Activated naive CD4-positive, alpha-beta T cell (primary cell): ENCODE data around the gene PER1.
"Not testable (repeated sequence)": the region's sequence is repeated elsewhere in the genome, so short reads cannot be mapped to it uniquely, and the experiment has no call there.

Source experiments
- DNase-seq, 4 experiments: peaks; one replicate each; lab custom pipeline; 2025; lab: John Stamatoyannopoulos, UW

The PER1 gene

DNA sequence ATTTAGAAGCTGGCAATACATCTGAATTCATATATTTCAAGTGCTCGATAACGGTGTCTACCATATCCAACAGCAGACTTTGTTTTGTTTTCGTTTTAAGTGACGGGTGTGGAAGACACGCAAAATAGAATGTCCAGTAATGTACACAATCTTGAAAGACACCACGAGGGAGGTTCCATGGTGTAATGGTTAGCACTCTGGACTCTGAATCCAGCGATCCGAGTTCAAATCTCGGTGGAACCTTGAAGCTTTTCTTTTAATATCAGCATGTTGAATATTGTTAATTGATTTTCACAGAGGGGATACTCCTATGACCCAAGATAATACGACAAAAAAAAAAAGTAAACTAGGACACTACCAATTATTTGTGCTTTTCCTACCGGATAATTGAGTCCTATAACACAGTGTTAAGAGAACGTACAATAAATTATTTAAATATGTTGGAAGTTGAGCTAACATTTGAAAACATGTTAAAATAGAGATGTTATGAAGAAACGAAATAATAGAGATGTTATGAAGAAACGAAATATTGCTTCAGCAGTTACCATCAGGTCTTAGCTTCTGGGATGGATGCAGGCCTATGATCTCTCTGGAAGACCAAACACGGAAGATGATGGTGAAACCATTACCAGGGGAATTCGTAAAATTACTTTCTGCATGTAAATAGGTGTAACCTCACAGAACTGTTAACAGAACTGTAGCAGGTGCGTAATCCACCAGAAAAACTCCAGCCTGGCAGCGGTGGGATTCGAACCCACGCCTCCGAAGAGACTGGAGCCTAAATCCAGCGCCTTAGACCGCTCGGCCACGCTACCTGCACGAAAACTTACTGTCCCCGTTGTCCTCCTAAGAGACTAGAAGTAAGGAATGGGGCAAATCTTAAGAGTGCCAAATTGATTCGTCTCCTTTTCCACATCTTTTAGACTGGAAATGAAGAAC is 32.4 kb downstream of the PER1 start:
- peak; percentile 64 to 84 (median 76) for DNase-seq

DNA sequence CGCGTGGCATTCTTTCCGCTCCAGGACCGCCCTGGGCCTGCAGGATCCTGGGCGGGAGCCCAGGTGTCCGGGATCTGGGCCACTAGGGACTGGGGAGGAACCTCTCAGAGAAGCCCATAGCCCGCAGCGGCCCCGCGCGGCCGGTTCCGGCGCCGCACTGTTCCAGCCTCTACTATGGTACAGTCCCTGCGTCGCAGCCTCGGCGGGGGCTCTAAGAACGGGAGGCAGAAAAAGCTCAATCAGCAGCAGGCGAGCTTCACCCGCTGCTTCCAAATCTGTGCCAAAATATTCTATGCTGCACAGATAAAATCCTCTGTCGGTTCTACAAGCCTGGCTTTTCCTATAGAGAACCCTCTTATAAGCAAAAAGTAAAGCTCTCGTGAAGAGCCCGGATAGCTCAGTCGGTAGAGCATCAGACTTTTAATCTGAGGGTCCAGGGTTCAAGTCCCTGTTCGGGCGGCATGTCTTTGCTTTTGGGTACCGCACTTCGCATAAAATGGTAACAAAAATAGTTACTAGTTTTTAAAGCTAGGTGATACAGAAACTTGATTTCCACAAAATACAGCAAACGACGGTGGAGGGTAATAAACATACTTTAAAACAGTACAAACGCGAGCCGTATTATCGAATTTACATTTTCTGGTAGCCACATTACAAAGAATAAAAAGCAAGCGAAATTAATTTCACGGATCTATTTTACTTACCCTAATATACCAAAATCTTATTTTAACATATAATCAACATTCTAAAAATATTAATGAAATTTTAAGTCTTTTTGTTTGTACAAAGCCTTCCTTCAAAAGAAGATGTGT is 33.2 kb downstream of the PER1 start:
- DNase-seq, result peak; percentile 68 to 81 (median 69)

DNA sequence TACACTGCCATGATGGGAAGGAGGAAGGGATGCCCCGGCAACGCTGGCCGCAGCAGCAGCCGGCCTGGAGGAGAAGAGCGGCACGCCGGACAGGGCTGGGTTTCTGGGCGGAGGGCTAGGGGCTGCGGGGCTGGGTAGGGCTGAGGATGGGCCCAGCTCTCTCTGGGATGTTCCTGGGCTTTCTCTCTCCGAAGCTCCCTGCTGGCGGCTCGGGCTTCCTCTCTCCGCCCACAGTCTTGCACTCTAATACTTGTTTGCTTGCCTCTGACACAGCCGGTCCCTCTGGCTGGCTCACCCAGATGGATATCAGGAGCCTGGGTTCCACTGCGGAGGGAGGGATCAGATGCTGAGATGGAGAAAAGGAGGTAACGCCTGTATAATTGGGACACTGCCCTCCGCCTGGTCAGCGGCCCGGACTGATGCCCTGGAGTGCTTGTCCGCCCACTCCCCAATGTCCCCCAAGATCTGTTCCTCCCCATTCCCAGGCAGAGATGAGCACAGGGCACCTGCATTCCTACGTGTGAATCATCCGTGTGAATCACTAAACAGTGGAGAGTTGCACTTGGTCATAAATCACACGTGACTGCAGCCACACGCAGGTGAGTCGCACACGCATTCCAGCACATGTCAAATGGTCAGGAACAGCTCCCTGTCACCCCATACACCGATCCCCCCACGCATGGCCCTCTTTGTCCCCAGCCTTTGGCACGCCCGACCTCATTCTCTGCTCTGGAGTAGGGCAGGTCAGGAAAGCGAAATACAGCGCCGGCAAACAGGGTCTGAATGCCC is 34.0 kb downstream of the PER1 start, which contains the start of gene ALOXE3:
ALOXE3 (minus strand) TSS at position 535 of the 789 bp plus-strand sequence; CDS start at position 11, 524 bp downstream.
- no peak for DNase-seq

DNA sequence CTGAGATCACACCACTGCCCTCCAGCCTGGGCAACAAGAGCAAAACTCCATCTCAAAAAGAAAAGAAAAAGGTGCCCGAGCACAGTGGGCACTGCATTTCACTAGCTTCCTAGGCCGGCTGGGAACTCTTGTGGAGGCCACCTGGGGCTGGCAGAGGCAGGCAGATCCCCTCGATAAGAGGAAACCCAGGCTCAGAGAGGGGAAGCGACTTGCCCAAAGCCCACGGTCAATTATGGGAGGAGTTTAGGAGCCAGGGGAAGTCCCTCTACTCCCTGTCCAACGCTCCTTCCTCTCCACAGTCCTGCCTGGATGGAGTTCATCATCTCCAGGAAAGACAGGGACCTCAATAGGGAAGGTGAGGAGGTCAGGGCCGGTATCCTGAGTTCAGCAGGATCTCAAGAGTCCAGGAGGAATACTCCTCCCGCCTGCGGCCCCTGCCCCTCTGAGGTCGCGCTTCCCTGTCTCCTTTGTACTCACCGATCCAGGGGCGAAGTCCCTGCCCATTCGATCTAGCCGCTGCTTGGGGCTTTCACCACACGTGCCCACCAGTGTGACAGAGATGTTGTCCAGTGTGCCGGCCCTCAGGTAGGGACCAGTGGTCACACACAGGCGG is 34.7 kb downstream of the PER1 start:
- DNase-seq, result no peak

DNA sequence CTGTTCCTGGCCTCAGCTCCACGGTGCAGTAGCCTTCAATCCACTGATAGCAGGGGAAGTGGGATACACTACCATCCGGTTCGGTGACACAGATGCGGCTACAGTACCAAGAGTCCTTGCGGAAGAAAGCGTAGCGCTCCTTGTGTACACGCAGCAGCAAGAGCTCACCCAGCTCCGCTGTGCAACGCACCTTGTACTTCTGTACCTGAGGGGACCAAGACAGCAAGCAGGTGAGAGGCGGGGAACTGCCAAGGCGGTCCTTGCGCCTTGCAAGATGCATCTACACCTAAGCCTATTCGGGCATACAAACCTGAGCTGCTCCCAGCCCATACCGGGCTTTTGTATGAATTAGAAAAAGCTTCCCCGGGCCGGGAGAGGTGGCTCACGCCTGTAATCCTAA is 35.4 kb downstream of the PER1 start:
- DNase-seq, result no peak

DNA sequence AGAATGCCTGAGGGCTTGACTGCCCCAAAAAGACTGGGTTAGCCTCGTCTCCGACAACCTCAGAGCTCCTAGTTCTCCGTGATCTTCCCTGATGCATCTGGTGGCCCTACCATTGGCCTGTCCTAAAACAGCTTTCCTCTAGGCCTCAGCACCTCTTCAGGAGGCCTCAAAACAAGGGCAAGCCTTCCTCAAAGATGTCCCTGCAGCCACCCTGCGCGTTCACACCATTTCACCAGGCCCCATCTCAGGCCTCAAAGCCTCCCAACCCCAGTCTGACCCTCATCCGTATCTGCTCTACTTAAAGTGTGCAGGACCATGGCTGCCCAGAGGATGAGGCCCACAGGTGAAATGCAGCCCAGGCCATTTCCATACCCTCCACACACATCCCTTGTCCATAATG is 41.3 kb downstream of the PER1 start:
- DNase-seq, result no peak

DNA sequence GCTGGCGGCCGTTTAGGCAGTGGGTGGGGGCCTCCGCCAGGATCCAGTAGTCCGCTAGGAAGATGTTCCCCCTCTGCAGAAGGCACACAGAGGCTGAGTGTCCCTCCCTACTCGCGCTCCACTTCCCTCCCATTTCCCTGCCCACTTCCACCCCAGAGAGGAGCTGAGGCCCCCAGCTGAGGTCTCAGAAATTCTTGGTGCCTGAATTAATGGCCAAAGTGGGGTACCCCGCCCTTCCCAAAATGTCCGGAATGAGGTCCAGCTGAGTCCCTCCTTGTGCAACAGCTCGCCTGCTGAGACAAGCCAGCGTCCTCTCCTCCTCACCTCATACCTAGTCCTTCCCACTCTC is 41.8 kb downstream of the PER1 start:
- no peak for DNase-seq

DNA sequence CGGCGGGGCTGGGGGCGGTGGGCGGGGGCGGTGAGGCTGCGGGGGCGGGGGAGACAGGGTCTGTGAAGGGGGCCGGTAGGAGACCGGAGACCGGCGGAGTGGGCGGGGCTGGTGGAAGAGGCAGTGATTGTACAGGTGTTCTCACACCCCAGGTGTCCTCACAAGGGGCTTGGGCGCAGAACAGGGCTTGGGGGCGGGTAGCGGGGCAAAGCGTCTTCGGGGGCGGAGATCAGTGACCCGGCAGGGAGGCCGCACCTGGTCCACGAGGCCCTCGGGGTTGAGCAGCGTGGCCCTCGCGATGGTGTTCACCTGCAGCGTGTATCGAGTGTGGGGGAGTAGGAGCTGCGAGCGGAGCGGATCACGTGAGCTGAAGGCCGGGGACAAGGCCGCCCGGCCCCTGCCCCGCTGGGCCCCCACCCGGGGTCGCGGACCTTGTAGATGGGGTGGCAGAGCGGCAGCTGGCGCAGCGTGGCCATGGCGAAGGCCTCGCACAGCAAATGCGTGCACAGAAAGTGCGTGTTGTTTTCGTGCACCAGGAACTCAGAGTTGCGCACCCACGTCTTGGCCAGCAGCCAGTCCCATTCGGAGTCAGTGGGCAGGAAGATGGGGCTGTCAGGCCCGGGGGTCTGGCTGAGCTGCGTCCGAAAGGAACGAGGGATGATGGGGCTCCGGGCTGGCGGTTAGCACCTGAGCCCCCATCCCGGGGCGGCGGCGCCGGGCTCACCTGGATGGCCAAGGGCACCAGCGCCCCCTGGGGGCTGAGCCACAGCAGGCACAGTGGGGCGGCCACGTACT is 42.3 kb downstream of the PER1 start:
- peak; percentile 39 to 85 (median 70) for DNase-seq

DNA sequence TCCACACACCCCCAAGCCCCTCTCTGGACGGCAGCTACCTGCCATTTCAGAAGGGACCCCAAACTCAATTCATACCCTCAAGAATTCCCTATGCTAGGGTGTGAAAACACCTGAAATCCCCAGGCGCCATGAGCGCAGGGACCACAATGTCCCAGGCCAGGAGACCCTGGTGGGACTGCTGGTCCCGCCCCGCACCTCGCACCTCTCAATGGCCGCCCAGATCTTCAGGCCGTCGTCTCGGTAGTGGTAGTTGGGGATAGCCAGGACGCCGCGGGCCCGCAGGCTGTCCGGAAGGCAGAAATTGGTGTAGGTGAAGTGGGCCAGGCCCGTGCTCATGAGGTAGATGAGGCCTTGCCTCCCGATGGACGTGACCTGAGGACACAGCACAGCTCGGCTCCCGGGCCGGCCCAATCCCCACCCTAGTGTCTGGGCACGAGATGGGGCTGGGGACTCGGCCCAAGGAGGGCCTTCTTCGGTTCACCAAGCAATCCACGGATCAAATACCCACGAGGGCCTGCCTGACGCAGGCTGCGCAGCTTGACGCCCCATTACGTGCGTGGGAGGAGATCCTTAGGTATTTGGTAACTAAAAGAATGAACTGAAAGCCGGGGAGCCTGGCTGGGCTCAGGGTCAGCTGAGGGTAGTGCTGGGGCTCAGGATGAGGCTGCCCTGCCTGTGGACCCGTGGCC is 43.1 kb downstream of the PER1 start:
- no peak for DNase-seq

DNA sequence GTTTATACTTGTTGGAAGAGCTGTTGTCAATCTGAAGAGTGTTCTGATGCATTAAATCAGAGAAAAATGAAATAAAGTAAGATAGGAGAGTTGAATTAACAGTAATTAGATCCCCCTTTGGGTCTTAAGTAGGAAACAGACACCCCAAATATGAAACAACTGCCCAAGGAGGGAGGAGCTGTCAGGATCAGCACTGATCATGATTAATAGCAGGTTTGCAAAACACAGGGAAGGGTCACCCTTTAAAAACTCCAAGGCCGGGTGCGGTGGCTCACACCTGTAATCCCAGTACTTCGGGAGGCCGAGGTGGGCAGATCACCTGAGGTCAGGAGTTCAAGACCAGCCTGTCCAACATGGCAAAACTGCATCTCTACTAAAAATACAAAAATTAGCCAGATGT is 45.2 kb downstream of the PER1 start:
- not testable (repeated sequence) for DNase-seq

DNA sequence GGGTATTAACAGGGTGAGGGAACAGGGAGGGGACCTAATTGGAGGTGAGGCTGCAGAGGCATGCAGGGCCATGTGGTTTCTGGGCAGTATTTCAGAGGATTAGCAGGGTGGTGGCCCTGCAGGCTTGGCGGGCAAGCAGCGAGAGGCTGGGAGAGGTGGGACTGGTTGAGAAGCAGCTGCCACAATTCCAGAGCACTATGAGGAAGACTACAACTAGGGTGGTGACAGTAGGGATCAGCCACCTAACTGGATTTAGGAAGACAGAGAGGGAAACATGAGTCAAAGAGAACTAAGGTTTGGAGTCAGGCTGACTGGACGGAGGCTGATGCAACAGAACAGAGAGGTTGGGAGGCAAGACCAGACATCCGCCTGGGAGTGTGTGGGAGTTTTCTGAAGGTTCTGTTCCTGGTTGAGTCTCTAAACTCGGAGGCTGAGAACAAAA is 46.2 kb downstream of the PER1 start:
- DNase-seq, result no peak

DNA sequence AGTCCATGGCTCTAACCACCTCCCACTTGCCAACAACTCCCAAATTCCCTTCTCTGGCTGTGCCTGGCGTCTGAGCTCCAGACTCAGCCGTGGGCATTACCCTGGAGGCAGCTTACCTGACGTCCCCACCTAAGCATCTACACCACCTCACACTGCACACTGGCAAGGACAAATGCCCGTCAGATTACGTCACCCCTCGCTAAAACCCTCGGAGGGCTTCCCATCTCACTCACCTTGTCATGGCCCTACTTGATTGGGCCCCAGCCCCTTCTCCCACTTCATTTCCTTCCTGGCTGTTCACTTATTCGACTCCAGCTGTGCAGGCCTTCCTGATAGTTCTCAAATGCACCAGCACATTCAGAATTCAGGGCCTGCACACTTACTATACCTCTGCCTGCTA is 47.3 kb downstream of the PER1 start:
- no peak for DNase-seq

DNA sequence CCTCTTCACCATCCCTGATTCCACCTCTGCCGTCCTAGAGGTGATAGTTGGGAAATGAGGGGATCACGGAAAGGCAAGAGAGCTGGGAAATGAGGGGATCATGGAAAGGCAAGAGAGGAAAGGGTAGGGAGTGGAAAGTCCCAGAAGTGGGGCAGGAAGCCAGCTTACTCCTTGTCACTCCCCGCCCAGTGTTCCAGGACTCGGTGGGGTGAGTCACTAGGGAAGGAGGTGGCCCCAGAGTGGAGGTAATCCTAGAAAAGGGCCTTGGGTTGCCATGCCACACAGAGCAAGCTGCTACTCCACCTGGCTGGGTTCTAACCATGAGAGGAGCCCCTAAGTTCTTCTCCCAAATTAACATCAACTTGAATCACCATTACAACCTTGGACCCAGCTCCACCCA is 48.7 kb downstream of the PER1 start:
- no peak for DNase-seq

DNA sequence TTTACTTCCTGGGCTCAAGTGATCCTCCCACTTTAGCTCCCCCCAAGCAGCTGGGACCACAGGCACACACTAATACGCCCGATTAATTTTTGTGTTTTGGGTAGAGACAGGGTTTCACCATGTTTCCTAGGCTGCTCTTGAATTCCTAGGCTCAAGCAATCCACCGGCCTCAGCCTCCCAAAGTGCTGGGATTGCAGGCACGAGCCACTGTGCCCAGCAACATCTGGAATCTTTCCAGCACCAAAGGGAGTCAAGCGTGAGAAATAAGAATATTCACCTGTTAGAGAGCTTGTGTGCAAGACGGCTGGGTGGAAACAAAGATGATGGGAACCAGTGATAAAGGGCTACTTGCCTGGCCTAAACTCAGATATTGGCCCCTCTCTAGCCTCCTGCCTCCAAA is 50.5 kb downstream of the PER1 start:
- no peak for DNase-seq

DNA sequence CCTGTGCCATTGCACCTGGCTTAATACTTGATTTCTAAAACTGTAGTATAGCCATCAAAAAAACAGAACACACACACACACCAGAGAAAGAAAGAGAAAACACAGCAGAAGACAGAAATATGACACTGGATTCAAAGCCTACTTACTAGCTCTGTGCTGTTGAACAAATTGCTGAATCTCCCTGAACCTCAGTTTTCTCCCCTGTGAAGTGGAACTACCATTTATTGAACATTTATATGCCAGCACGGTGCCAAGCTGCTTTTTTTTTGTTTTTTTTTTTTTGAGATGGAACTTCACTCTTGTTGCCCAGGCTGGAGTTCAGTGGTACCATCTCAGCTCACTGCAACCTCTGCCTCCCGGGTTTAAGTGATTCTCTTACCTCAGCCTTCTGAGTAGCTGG is 51.4 kb downstream of the PER1 start:
- DNase-seq, result no peak

DNA sequence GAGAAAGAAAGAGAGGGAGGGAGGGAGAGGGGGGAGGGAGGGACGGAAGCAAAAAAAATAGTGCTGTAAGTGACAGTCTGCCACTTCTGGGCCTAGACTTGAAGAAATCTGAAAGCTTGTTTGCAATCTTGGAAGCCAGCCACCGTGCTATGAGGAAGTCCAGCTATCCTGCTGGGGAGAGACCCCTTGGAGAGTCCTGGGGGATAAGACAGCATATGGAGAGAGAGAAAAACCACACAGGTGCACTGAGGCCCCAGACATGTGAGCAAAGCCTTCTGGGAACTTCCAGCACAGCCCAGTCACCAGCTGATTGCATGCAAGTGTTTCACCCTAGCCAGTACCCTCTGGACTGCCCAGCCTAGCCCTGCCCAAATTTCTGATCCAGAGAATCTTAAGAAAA is 52.1 kb downstream of the PER1 start:
- DNase-seq, result no peak

DNA sequence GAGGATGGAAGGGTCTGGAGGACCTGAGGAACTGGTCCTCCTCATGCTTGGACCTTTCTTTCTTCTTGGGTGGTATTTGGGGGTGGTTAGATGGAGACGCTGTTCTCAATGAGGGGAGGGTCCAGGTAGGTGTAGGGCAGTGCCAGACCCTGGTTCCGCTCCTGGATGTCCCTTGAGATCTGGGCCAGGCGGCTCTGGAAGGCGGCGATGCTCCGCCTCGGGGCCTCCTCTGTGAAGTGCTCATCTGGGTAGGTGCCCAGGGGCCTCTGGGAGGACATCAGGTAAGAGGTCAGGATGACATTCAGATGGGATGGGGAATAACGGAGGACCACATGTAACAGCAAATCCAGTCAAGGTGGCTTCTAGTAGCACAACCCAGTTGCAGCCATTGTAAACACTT is 55.7 kb downstream of the PER1 start:
- no peak for DNase-seq

DNA sequence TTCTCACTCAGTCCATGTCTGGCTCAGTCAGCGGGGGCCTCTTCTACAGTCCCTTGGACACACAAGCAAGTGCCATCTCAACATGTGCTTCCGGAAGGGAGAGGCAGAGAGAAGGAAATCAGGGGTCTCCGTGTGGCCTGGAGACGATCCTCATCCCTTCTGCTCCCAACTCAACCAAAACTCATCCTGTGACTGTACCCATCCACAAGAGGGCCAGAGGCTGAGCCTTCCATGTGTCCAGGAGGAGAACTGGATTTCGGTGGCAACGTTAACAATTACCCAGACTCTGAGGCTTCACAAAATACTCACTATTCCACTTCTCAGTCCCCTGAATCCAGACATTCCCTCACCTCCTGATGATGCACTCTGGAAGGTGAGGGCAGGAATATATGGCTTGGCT is 56.8 kb downstream of the PER1 start:
- DNase-seq, result no peak

DNA sequence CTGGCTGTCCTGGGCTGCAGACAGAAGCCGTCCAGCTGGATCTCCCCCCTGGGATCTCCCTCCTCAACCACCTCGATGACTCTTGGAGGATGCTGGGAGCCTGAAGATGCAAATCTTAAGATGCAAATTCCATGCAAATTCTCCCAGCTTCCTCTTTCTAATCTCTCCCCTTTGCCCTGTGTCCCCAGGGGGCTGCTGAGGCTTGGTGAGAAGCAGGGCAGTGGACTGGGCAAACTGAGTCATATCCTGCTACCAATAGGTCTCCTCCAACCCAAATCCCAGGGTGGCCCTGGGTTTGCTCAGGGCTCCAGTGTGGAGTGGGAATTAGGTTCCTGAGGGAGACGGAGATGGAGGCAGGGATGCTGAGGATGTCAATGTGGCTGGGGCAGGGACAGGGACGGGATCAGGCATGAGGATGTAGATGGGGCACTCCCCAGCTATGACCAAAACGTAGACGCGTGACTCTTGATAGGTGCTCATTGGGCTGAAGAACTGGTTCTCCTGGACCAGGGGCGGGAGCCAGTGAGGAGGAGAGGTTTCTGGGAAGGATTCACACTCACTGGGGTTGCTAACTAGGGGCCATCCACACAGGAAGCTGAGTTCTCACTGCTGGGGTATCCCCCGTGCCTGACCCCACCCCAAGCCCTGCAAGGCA is 61.0 kb downstream of the PER1 start:
- no peak for DNase-seq
